Measurements from ENCODE around the gene NUP210L.

NUP210L gene

GRCh38 chr1:154154534-154155191 is at the start of gene NUP210L:
Gene NUP210L (minus strand): TSS chr1:154155073.
- no peak for DNase-seq

GRCh38 chr1:154199563-154199879 is 44.6 kb upstream of the NUP210L start:
- no peak for DNase-seq

GRCh38 chr1:154198756-154199562 is 44.1 kb upstream of the NUP210L start:
- no peak for DNase-seq

GRCh38 chr1:154193821-154194220 is 38.9 kb upstream of the NUP210L start:
- DNase-seq: no peak

GRCh38 chr1:154192476-154192875 is 37.6 kb upstream of the NUP210L start:
- no peak for DNase-seq

- DNase-seq: no peak
Observed at GRCh38 chr1:154191990-154192461, 37.2 kb upstream of the NUP210L start, which contains the start of gene TPM3. Gene TPM3 (minus strand): TSS chr1:154192100. CDS start chr1:154192018, 82 bp downstream.

- no peak for DNase-seq
Observed at GRCh38 chr1:154190550-154190949, 35.7 kb upstream of the NUP210L start.

GRCh38 chr1:154186852-154187501 is 32.1 kb upstream of the NUP210L start:
- no peak for DNase-seq

GRCh38 chr1:154186177-154186576 is 31.3 kb upstream of the NUP210L start:
- no peak for DNase-seq

- peak; percentile 91 for DNase-seq
Observed at GRCh38 chr1:154183046-154183915, 28.4 kb upstream of the NUP210L start.

GRCh38 chr1:154182344-154183045 is 27.6 kb upstream of the NUP210L start:
- DNase-seq: no peak

GRCh38 chr1:154181944-154182343 is 27.1 kb upstream of the NUP210L start:
- no peak for DNase-seq

GRCh38 chr1:154179946-154180687 is 25.2 kb upstream of the NUP210L start:
- DNase-seq: no peak

GRCh38 chr1:154178911-154179811 is 24.3 kb upstream of the NUP210L start:
- no peak for DNase-seq

GRCh38 chr1:154178013-154178412 is 23.1 kb upstream of the NUP210L start:
- DNase-seq: no peak

- no peak for DNase-seq
Observed at GRCh38 chr1:154176337-154176736, 21.5 kb upstream of the NUP210L start.

- DNase-seq: no peak
Observed at GRCh38 chr1:154174654-154175053, 19.8 kb upstream of the NUP210L start.

- DNase-seq: no peak
Observed at GRCh38 chr1:154171880-154172279, 17.0 kb upstream of the NUP210L start.

- no peak for DNase-seq
Observed at GRCh38 chr1:154171223-154171583, 16.3 kb upstream of the NUP210L start.

- no peak for DNase-seq
Observed at GRCh38 chr1:154170547-154171222, 15.8 kb upstream of the NUP210L start.

Data from T1000 (cell line).